HCT116 (cell line): ENCODE results near the gene ABCG5.

Experiments
- CTCF ChIP-seq, 3 experiments: fragments of 200-600 bp in 1 of 3; sonication (generic) in 1 of 3; IDR thresholded peaks in 2 of 3; conservative IDR thresholded peaks in 1 of 3; 2 replicates each; pipeline ENCODE4 v1.5.1; 2012 to 2017; ENCODE audit warnings: low read depth in 2 of 3, low read length in 2 of 3, antibody characterized with exemption in 1 of 3, borderline replicate concordance in 1 of 3, control low read depth in 1 of 3, mild to moderate bottlenecking in 1 of 3, mixed read lengths in 1 of 3, mixed run types in 1 of 3, moderate library complexity in 1 of 3; ENCODE audit not compliant: insufficient read depth in 1 of 3
- EZH2 ChIP-seq: fragments of 200-600 bp; sonication (generic); IDR thresholded peaks from 2 replicates; pipeline ENCODE4 v1.6.1; 2017; ENCODE audit warnings: antibody characterized with exemption, mixed run types
- JUND ChIP-seq: IDR thresholded peaks from 2 replicates; pipeline ENCODE4 v1.6.1; 2012
- POLR2A ChIP-seq: IDR thresholded peaks from 2 replicates; pipeline ENCODE4 v1.7.0; 2011; ENCODE audit warnings: borderline replicate concordance; ENCODE audit not compliant: insufficient read depth, insufficient read length; ENCODE audit errors: extremely low read depth
- SIN3A ChIP-seq: IDR thresholded peaks from 2 replicates; pipeline ENCODE4 v1.6.1; 2012; ENCODE audit warnings: low read depth
- SRF ChIP-seq: IDR thresholded peaks from 2 replicates; pipeline ENCODE4 v1.6.1; 2012; ENCODE audit warnings: low read depth

GRCh38 chr2:43852196-43852730 lies 13.6 kb upstream of the ABCG5 start:
- TF ChIP-seq SIN3A (no peak), SRF (no peak), CTCF (IDR thresholded peaks at IDR 0.05 in 2 of 3, conservative IDR thresholded peaks at IDR 0.05 in 1 of 3; ENCODE audit: borderline replicate concordance in 1 of 3, insufficient read depth in 1 of 3, low read depth in 2 of 3, low read length in 2 of 3) (no peak), POLR2A (no peak), EZH2 (no peak), JUND (no peak)
